GM12878 (cell line): Measurements from ENCODE around the gene SEMA3C. TPM values are rescaled to one million over a fixed set of nuclear protein-coding genes. Genes with fewer than 3 reads are reported as not detected.

ENCODE experiments used
- ATAC-seq: fragments of 200-7000 bp; cut with Tn5 transposase; 3 replicates; pipeline ENCODE4 v1.9.1; 2020; ENCODE audit warnings: mild to moderate bottlenecking, moderate library complexity
- BruUV-seq: library from RNA; stranded (reverse); fragments of 400-500 nt; replicated peaks from 2 replicates; lab custom pipeline; 2021; lab: Mats Ljungman, UMichigan
- CTCF ChIA-PET: fragments of 300-600 bp; sonication (Branson Sonifier 250); formaldehyde crosslinking; extraction: SDS; loops from one replicate; lab custom pipeline; 2021; ENCODE audit warnings: inconsistent platforms; lab: Yijun Ruan, JAX
- POLR2A ChIA-PET: fragments of 350-600 bp; formaldehyde crosslinking; extraction: SDS; loops from one replicate; lab custom pipeline; 2021; ENCODE audit warnings: inconsistent platforms; lab: Charles Lee
- RAD21 ChIA-PET: fragments of 300-600 bp; sonication (Branson Sonifier 250); formaldehyde crosslinking; loops from one replicate; lab custom pipeline; 2023; ENCODE audit warnings: antibody characterized with exemption; ENCODE audit not compliant: unreplicated experiment; lab: Charles Lee
- SMC1A ChIA-PET: fragments of 300-600 bp; sonication (Branson Sonifier 250); formaldehyde crosslinking; loops from one replicate; lab custom pipeline; 2023; ENCODE audit not compliant: unreplicated experiment, uncharacterized antibody; lab: Charles Lee
- DNase-seq: peaks from one replicate; pipeline ENCODE4 v3.0.0-alpha.2; 2011; ENCODE audit warnings: low read depth, low spot score
- FAIRE-seq: peaks from 3 replicates; lab custom pipeline; 2011; peaks lifted over from hg19 to GRCh38; lab: Jason Lieb, UNC
- H2AFZ ChIP-seq: 2 replicates; pipeline ENCODE4 v1.6.0; 2011; ENCODE audit warnings: low read depth, low read length, control low read depth; ENCODE audit not compliant: control insufficient read depth
- H3K27ac ChIP-seq: 2 replicates; pipeline ENCODE4 v1.5.1; 2011; ENCODE audit warnings: control low read depth; ENCODE audit not compliant: control insufficient read depth, insufficient read depth
- H3K27me3 ChIP-seq, 2 experiments: replicated peaks in 1 of 2; 2 replicates each; pipeline versions ENCODE4 v1.6.0 to v1.6.1; 2011; ENCODE audit warnings: low read length in 1 of 2; ENCODE audit not compliant: control insufficient read depth in 2 of 2, insufficient read depth in 2 of 2
- H3K36me3 ChIP-seq, 2 experiments: 2 replicates each; pipeline ENCODE4 v1.5.1; 2011; ENCODE audit warnings: low read length in 1 of 2; ENCODE audit not compliant: control insufficient read depth in 2 of 2, insufficient read depth in 2 of 2
- H3K4me1 ChIP-seq: 2 replicates; pipeline ENCODE4 v1.6.1; 2011; ENCODE audit warnings: mild to moderate bottlenecking, low read length, moderate library complexity, mixed read lengths; ENCODE audit not compliant: control insufficient read depth, insufficient read depth
- H3K4me2 ChIP-seq: 2 replicates; pipeline ENCODE4 v1.6.0; 2011; ENCODE audit warnings: control low read depth; ENCODE audit not compliant: control insufficient read depth, insufficient read depth
- H3K4me3 ChIP-seq: fragments of 200-600 bp; sonication (generic); 2 replicates; pipeline ENCODE4 v1.5.1; 2016
- H3K79me2 ChIP-seq: 2 replicates; pipeline ENCODE4 v1.6.0; 2011; ENCODE audit warnings: low read length; ENCODE audit not compliant: control insufficient read depth, insufficient read depth
- H3K9ac ChIP-seq: 2 replicates; pipeline ENCODE4 v1.8.0; 2011; ENCODE audit warnings: low read length, control low read depth, mixed read lengths; ENCODE audit not compliant: control insufficient read depth, insufficient read depth
- H3K9me3 ChIP-seq: replicated peaks from 3 replicates; pipeline ENCODE4 v1.5.1; 2011; ENCODE audit warnings: mild to moderate bottlenecking, low read length; ENCODE audit not compliant: control insufficient read depth, insufficient read depth
- H4K20me1 ChIP-seq: 2 replicates; pipeline ENCODE4 v1.6.0; 2011; ENCODE audit not compliant: control insufficient read depth, insufficient read depth
- BHLHE40 ChIP-seq, 2 experiments: fragments of 450-650 bp in 1 of 2; IDR thresholded peaks; 2 replicates each; pipeline ENCODE4 v1.6.1; 2011 to 2017; ENCODE audit warnings: low read depth in 2 of 2, borderline replicate concordance in 1 of 2, improper control_type of control experiment in 1 of 2, low read length in 1 of 2, mild to moderate bottlenecking in 1 of 2
- CHD2 ChIP-seq: IDR thresholded peaks from 2 replicates; pipeline ENCODE4 v1.6.1; 2011; ENCODE audit warnings: low read depth, low read length, improper control_type of control experiment, borderline replicate concordance
- FOS ChIP-seq: IDR thresholded peaks from 3 replicates; pipeline ENCODE4 v1.6.1; 2011; ENCODE audit warnings: borderline replicate concordance; ENCODE audit not compliant: insufficient read length; ENCODE audit errors: extremely low read depth
- IKZF1 ChIP-seq: fragments of 450-650 bp; conservative IDR thresholded peaks from 2 replicates; pipeline ENCODE4 v1.6.1; 2017; ENCODE audit warnings: antibody characterized with exemption, mild to moderate bottlenecking
- IRF3 ChIP-seq: fragments of 450-650 bp; IDR thresholded peaks from 2 replicates; pipeline ENCODE4 v1.6.1; 2014; ENCODE audit warnings: mild to moderate bottlenecking
- PAX8 ChIP-seq: fragments of 450-650 bp; IDR thresholded peaks from 2 replicates; pipeline ENCODE4 v1.6.1; 2017; ENCODE audit warnings: mild to moderate bottlenecking, moderate library complexity
- SIX5 ChIP-seq: IDR thresholded peaks from 2 replicates; pipeline ENCODE4 v1.6.1; 2011; ENCODE audit warnings: mild to moderate bottlenecking, low read depth, low read length, moderate library complexity; ENCODE audit not compliant: severe bottlenecking
- SRF ChIP-seq, 2 experiments: IDR thresholded peaks; 2 replicates each; pipeline ENCODE4 v1.6.1; 2011; ENCODE audit warnings: low read depth in 2 of 2, low read length in 2 of 2, mild to moderate bottlenecking in 1 of 2, moderate library complexity in 1 of 2
- STAT1 ChIP-seq: fragments of 450-650 bp; conservative IDR thresholded peaks from 2 replicates; pipeline ENCODE4 v1.6.1; 2014; ENCODE audit warnings: antibody characterized with exemption, mild to moderate bottlenecking
- TCF3 ChIP-seq: IDR thresholded peaks from 2 replicates; pipeline ENCODE4 v1.6.1; 2012; ENCODE audit warnings: low read depth, mild to moderate bottlenecking, low read length, borderline replicate concordance; ENCODE audit not compliant: insufficient read depth
- ZBTB4 ChIP-seq: fragments of 450-650 bp; formaldehyde crosslinking; IDR thresholded peaks from 2 replicates; pipeline ENCODE4 v1.4.0; 2022; ENCODE audit warnings: mild to moderate bottlenecking, moderate library complexity
- ZNF217 ChIP-seq: fragments of 450-650 bp; IDR thresholded peaks from 2 replicates; pipeline ENCODE4 v1.6.1; 2017; ENCODE audit warnings: antibody characterized with exemption, mild to moderate bottlenecking
- ZNF592 ChIP-seq: fragments of 450-650 bp; IDR thresholded peaks from 2 replicates; pipeline ENCODE4 v1.6.1; 2017; ENCODE audit warnings: mild to moderate bottlenecking, moderate library complexity
- WGBS: methylation state at CpG from one replicate; pipeline ENCODE4 v1.1.6; 2016; ENCODE audit warnings: low lambda C conversion rate; ENCODE audit not compliant: insufficient replicate concordance, insufficient coverage; ENCODE audit errors: missing lambda C conversion rate; 5-methylcytosine and 5-hydroxymethylcytosine counted together
- in situ Hi-C: fragments of 300-500 bp; cut with MboI; formaldehyde crosslinking; loops from 9 replicates; pipeline ENCODE4 v1.14.3; 2018; ENCODE audit warnings: mixed read lengths
- intact Hi-C: fragments of 100-400 bp; cut with micrococcal nuclease; formaldehyde crosslinking; loops from one replicate; pipeline ENCODE4 v1.14.2; 2022; ENCODE audit not compliant: unreplicated experiment
- polyA plus RNA-seq, 11 experiments: library from polyadenylated mRNA; depleted of rRNA in 4 of 11; unstranded in 6 of 11; stranded (reverse) in 5 of 11; fragments of >200 nt; fragmentation: Nextera tagmentation in 4 of 11; fragmentation: Illumina TruSeq in 1 of 11; extraction: Ambion mirVana in 4 of 11; extraction: Trizol in 1 of 11; gene quantifications; 1 replicate in 1 of 11; 2 replicates in 10 of 11; pipeline versions ENCODE4 v1.2.1 to v1.2.3, GENCODE V29; 2011 to 2016; ENCODE audit warnings: inconsistent platforms in 2 of 11, missing spikeins in 2 of 11, low read depth in 1 of 11
- total RNA-seq, 4 experiments: library from RNA; depleted of rRNA in 3 of 4; stranded (reverse); fragments of >200 nt in 3 of 4; fragmentation: Illumina TruSeq in 1 of 4; extraction: Trizol in 1 of 4; gene quantifications; 2 replicates each; pipeline versions ENCODE4 v1.2.1 to v1.2.3, GENCODE V29; 2013 to 2021

SEMA3C gene
- total and polyA plus RNA-seq, 10 of the 15 experiments (the other 5 are each of a cell fraction or from before 2014, with no cell fraction given), result 0.01 to 0.41 (median 0.11) TPM; not detected in 6

- Histone ChIP-seq H3K9ac (no peak overlapping the region), H2AFZ (no peak overlapping the region), H3K27me3 (no peaks in the 10 kb centered on the region), H3K9me3 (no peaks in the 10 kb centered on the region), H4K20me1 (no peaks in the 10 kb centered on the region), H3K79me2 (no peaks in the 10 kb centered on the region), H3K4me3 (no peak overlapping the region), H3K4me2 (no peak overlapping the region), H3K27ac (no peak overlapping the region), H3K4me1 (no peaks in the 10 kb centered on the region), H3K36me3 (no peaks in the 10 kb centered on the region)
- RAD21 ChIA-PET, result no interaction called here
- WGBS, result 52% methylated on average over 2 of the region's 2 CpGs
- ATAC-seq (no peak), DNase-seq (no peak), FAIRE-seq (no peak)
- intact Hi-C loops, result no loop called here
- in situ Hi-C loops, result no loop called here
- CTCF ChIA-PET, result no interaction called here
- no TSS peak for BruUV-seq
- POLR2A ChIA-PET, result no interaction called here
- SMC1A ChIA-PET, result no interaction called here
- TF ChIP-seq ZNF592 (no peak), SRF (IDR thresholded peaks at IDR 0.05; ENCODE audit: low read depth in 2 of 2, low read length in 2 of 2) (no peak), BHLHE40 (IDR thresholded peaks at IDR 0.05; ENCODE audit: borderline replicate concordance in 1 of 2, low read depth in 2 of 2, low read length in 1 of 2) (no peak), STAT1 (no peak), ZNF217 (no peak), SIX5 (no peak), IRF3 (no peak), FOS (no peak), ZBTB4 (CRISPR knock-in tag) (no peak), CHD2 (no peak), TCF3 (no peak), IKZF1 (no peak), PAX8 (no peak)
These were observed 207.3 kb downstream of the SEMA3C start for GRCh38 chr7:80711531-80711930.
